K562 (cell line): ENCODE data around the gene BNIPL. TPM values are rescaled to one million over a fixed set of nuclear protein-coding genes. Genes with fewer than 3 reads are reported as not detected.

Experiments
- CREBBP ChIP-seq: IDR thresholded peaks from one replicate; pipeline ENCODE4 v1.6.1; 2012; ENCODE audit warnings: low read depth, mild to moderate bottlenecking, control low read depth, inconsistent platforms, low read length
- HDAC1 ChIP-seq, 2 experiments: fragments of 450-650 bp; IDR thresholded peaks; 2 replicates each; pipeline ENCODE4 v1.6.1; 2016 to 2017; ENCODE audit warnings: inconsistent platforms in 1 of 2, mild to moderate bottlenecking in 1 of 2, moderate library complexity in 1 of 2
- PRPF4 ChIP-seq: fragments of 200-400 bp; formaldehyde crosslinking; IDR thresholded peaks from one replicate; pipeline ENCODE4 v1.6.1; 2017; ENCODE audit warnings: low read length, low read depth, mild to moderate bottlenecking; ENCODE audit not compliant: insufficient read depth, poor library complexity, severe bottlenecking
- PURB ChIP-seq: sonication (generic); formaldehyde crosslinking; IDR thresholded peaks from 2 replicates; pipeline ENCODE4 v1.9.0; 2021; ENCODE audit warnings: low read depth, mild to moderate bottlenecking, missing genetic modification reagents
- RHOXF2B ChIP-seq: fragments of 250-450 bp; sonication (Bioruptor Pico); conservative IDR thresholded peaks from 2 replicates; pipeline ENCODE4 v1.5.1; 2021
- SREBF1 ChIP-seq: fragments of 150-350 bp; IDR thresholded peaks from 2 replicates; pipeline ENCODE4 v1.6.1; 2014; ENCODE audit warnings: antibody characterized with exemption, low read depth, low read length, borderline replicate concordance
- TFAM ChIP-seq: fragments of 250-450 bp; sonication (Bioruptor Pico); conservative IDR thresholded peaks from 2 replicates; pipeline ENCODE4 v1.5.0; 2021; ENCODE audit warnings: mild to moderate bottlenecking, moderate library complexity
- TRIM24 ChIP-seq, 2 experiments: fragments of 450-650 bp; IDR thresholded peaks; 2 replicates each; pipeline ENCODE4 v1.6.1; 2016
- ZNF134 ChIP-seq: fragments of 250-450 bp; sonication (Bioruptor Pico); conservative IDR thresholded peaks from 2 replicates; pipeline ENCODE4 v1.4.0; 2020
- ZNF140 ChIP-seq: fragments of 250-450 bp; sonication (Bioruptor Pico); IDR thresholded peaks from 2 replicates; pipeline ENCODE4 v1.8.0; 2021; ENCODE audit warnings: moderate library complexity, mild to moderate bottlenecking, inconsistent platforms
- ZNF408 ChIP-seq: fragments of 250-450 bp; sonication (Bioruptor Pico); IDR thresholded peaks from 2 replicates; pipeline ENCODE4 v1.4.0; 2020; ENCODE audit warnings: low read depth, mild to moderate bottlenecking, moderate library complexity
- ZNF41 ChIP-seq: fragments of 250-450 bp; sonication (Bioruptor Pico); conservative IDR thresholded peaks from 2 replicates; pipeline ENCODE4 v1.4.0; 2020; ENCODE audit warnings: mild to moderate bottlenecking
- ZNF431 ChIP-seq: sonication (generic); formaldehyde crosslinking; IDR thresholded peaks from 2 replicates; pipeline ENCODE4 v1.8.0; 2022; ENCODE audit warnings: mild to moderate bottlenecking, missing genetic modification reagents
- polyA plus RNA-seq, 8 experiments: library from polyadenylated mRNA; depleted of rRNA in 4 of 8; stranded (reverse) in 5 of 8; unstranded in 3 of 8; fragments of >200 nt; fragmentation: Nextera tagmentation in 2 of 8; fragmentation: Illumina TruSeq in 1 of 8; extraction: Ambion mirVana in 2 of 8; extraction: Trizol in 1 of 8; gene quantifications; 2 replicates each; pipeline versions ENCODE4 v1.2.1 to v1.2.3, GENCODE V29; 2011 to 2014; ENCODE audit warnings: inconsistent platforms in 1 of 8, missing spikeins in 1 of 8
- total RNA-seq, 7 experiments: library from RNA; depleted of rRNA in 6 of 7; stranded (reverse); fragments of >200 nt in 6 of 7; fragmentation: Illumina TruSeq in 2 of 7; extraction: Trizol in 2 of 7; gene quantifications; 2 replicates each; pipeline versions ENCODE4 v1.2.1 to v1.2.3, GENCODE V29; 2011 to 2021; ENCODE audit warnings: low replicate concordance in 1 of 7
- TF ChIP-seq, protein P1 (sequence below): sonication (generic); formaldehyde crosslinking; IDR thresholded peaks from 2 replicates; pipeline ENCODE4 v1.8.0; 2023; ENCODE audit warnings: mild to moderate bottlenecking, missing genetic modification reagents
- TF ChIP-seq, protein P2 (sequence below): sonication (generic); formaldehyde crosslinking; IDR thresholded peaks from 2 replicates; pipeline ENCODE4 v1.8.1; 2023; ENCODE audit warnings: missing genetic modification reagents, mild to moderate bottlenecking, borderline replicate concordance
- TF ChIP-seq, protein P3 (sequence below): sonication (generic); formaldehyde crosslinking; IDR thresholded peaks from 2 replicates; pipeline ENCODE4 v1.8.1; 2022; ENCODE audit warnings: missing genetic modification reagents
- TF ChIP-seq, protein P4 (sequence below): sonication (generic); formaldehyde crosslinking; IDR thresholded peaks from 2 replicates; pipeline ENCODE4 v1.8.1; 2023; ENCODE audit warnings: mild to moderate bottlenecking, missing genetic modification reagents

The BNIPL gene
- total and polyA plus RNA-seq, 9 of the 15 experiments (the other 6 are each of a cell fraction or from before 2014, with no cell fraction given) = 0.08 to 1.4 (median 0.68) TPM

DNA sequence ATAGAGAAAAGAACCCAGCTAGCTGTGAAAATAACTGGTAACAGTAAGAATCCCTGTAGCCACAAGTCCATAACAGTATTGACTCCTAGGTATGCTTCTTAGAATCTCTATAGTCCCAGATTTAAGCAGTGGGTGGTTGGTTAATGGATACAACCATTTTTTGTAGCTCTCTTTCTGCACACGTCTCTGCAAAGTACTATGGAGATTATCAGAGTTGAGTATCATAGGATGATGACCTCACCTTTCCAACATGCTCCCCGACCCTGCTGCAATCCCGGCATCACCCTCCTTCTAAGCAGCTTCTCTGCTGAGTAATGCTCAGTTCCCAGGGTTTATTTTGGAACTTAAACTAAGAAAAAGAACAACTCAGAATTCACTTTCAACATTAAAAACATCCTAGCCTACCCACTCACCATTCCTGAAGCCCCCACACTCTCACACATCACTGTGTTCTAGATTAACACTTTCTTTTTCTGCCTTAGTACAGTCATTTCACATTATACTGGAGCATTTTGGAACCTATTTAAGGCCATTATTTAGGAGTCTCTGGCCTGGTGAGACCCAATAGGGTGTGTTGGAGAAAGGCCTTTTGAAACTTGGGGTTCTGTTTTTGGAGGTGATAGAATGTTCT lies 26.5 kb downstream of the BNIPL start (continued):
- TF ChIP-seq, protein P1, sequence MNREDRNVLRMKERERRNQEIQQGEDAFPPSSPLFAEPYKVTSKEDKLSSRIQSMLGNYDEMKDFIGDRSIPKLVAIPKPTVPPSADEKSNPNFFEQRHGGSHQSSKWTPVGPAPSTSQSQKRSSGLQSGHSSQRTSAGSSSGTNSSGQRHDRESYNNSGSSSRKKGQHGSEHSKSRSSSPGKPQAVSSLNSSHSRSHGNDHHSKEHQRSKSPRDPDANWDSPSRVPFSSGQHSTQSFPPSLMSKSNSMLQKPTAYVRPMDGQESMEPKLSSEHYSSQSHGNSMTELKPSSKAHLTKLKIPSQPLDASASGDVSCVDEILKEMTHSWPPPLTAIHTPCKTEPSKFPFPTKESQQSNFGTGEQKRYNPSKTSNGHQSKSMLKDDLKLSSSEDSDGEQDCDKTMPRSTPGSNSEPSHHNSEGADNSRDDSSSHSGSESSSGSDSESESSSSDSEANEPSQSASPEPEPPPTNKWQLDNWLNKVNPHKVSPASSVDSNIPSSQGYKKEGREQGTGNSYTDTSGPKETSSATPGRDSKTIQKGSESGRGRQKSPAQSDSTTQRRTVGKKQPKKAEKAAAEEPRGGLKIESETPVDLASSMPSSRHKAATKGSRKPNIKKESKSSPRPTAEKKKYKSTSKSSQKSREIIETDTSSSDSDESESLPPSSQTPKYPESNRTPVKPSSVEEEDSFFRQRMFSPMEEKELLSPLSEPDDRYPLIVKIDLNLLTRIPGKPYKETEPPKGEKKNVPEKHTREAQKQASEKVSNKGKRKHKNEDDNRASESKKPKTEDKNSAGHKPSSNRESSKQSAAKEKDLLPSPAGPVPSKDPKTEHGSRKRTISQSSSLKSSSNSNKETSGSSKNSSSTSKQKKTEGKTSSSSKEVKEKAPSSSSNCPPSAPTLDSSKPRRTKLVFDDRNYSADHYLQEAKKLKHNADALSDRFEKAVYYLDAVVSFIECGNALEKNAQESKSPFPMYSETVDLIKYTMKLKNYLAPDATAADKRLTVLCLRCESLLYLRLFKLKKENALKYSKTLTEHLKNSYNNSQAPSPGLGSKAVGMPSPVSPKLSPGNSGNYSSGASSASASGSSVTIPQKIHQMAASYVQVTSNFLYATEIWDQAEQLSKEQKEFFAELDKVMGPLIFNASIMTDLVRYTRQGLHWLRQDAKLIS (CRISPR knock-in tag) = no peak
- no peak for TF ChIP-seq ZNF408 (CRISPR knock-in tag)
- no peak for TF ChIP-seq SREBF1
- TF ChIP-seq, protein P2, sequence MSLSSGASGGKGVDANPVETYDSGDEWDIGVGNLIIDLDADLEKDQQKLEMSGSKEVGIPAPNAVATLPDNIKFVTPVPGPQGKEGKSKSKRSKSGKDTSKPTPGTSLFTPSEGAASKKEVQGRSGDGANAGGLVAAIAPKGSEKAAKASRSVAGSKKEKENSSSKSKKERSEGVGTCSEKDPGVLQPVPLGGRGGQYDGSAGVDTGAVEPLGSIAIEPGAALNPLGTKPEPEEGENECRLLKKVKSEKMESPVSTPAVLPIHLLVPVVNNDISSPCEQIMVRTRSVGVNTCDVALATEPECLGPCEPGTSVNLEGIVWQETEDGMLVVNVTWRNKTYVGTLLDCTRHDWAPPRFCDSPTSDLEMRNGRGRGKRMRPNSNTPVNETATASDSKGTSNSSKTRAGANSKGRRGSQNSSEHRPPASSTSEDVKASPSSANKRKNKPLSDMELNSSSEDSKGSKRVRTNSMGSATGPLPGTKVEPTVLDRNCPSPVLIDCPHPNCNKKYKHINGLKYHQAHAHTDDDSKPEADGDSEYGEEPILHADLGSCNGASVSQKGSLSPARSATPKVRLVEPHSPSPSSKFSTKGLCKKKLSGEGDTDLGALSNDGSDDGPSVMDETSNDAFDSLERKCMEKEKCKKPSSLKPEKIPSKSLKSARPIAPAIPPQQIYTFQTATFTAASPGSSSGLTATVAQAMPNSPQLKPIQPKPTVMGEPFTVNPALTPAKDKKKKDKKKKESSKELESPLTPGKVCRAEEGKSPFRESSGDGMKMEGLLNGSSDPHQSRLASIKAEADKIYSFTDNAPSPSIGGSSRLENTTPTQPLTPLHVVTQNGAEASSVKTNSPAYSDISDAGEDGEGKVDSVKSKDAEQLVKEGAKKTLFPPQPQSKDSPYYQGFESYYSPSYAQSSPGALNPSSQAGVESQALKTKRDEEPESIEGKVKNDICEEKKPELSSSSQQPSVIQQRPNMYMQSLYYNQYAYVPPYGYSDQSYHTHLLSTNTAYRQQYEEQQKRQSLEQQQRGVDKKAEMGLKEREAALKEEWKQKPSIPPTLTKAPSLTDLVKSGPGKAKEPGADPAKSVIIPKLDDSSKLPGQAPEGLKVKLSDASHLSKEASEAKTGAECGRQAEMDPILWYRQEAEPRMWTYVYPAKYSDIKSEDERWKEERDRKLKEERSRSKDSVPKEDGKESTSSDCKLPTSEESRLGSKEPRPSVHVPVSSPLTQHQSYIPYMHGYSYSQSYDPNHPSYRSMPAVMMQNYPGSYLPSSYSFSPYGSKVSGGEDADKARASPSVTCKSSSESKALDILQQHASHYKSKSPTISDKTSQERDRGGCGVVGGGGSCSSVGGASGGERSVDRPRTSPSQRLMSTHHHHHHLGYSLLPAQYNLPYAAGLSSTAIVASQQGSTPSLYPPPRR (CRISPR knock-in tag) = no peak
- no peak for TF ChIP-seq RHOXF2B (CRISPR knock-in tag)
- no peak for TF ChIP-seq TRIM24 (IDR thresholded peaks at IDR 0.05)
- TF ChIP-seq ZNF134 (CRISPR knock-in tag) = no peak
- no peak for TF ChIP-seq CREBBP
- TF ChIP-seq PURB = no peak
- TF ChIP-seq HDAC1 (IDR thresholded peaks at IDR 0.05) = no peak
- no peak for TF ChIP-seq ZNF431 (CRISPR knock-in tag)
- TF ChIP-seq, protein P3, sequence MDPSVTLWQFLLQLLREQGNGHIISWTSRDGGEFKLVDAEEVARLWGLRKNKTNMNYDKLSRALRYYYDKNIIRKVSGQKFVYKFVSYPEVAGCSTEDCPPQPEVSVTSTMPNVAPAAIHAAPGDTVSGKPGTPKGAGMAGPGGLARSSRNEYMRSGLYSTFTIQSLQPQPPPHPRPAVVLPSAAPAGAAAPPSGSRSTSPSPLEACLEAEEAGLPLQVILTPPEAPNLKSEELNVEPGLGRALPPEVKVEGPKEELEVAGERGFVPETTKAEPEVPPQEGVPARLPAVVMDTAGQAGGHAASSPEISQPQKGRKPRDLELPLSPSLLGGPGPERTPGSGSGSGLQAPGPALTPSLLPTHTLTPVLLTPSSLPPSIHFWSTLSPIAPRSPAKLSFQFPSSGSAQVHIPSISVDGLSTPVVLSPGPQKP (CRISPR knock-in tag) = no peak
- no peak for TF ChIP-seq ZNF140 (CRISPR knock-in tag)
- no peak for TF ChIP-seq ZNF41
- TF ChIP-seq TFAM = no peak
- no peak for TF ChIP-seq PRPF4
- TF ChIP-seq, protein P4, sequence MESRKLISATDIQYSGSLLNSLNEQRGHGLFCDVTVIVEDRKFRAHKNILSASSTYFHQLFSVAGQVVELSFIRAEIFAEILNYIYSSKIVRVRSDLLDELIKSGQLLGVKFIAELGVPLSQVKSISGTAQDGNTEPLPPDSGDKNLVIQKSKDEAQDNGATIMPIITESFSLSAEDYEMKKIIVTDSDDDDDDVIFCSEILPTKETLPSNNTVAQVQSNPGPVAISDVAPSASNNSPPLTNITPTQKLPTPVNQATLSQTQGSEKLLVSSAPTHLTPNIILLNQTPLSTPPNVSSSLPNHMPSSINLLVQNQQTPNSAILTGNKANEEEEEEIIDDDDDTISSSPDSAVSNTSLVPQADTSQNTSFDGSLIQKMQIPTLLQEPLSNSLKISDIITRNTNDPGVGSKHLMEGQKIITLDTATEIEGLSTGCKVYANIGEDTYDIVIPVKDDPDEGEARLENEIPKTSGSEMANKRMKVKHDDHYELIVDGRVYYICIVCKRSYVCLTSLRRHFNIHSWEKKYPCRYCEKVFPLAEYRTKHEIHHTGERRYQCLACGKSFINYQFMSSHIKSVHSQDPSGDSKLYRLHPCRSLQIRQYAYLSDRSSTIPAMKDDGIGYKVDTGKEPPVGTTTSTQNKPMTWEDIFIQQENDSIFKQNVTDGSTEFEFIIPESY = no peak
